Measurements from ENCODE around the gene ABLIM2. TPM values are rescaled to one million over a fixed set of nuclear protein-coding genes. Genes with fewer than 3 reads are reported as not detected.

Gene ABLIM2
- total RNA-seq, 1 donor from 2014 or later, result 5.2 TPM

DNA sequence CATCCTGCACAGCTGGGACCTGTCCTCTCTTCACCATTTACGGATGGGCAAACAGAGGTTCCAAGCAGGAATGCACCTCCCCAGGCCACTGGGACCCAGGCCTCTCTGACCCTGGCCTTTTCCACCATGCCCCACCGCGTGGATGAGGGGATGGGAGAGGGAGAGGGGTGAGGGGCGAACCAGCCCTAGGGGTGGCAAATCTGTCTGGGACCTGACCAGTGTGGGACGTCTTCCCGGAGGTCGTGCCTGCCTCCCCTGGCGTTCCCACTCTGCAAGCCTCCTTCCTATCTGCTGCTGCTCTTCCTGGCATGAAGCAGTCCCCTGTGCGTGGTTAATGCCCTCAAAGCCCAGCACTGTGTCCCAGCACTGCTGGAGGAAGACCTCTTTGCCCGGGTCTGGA lies 35.9 kb downstream of the ABLIM2 start:
- no peak for DNase-seq (ENCODE audit: low read depth in 2 of 2)

DNA sequence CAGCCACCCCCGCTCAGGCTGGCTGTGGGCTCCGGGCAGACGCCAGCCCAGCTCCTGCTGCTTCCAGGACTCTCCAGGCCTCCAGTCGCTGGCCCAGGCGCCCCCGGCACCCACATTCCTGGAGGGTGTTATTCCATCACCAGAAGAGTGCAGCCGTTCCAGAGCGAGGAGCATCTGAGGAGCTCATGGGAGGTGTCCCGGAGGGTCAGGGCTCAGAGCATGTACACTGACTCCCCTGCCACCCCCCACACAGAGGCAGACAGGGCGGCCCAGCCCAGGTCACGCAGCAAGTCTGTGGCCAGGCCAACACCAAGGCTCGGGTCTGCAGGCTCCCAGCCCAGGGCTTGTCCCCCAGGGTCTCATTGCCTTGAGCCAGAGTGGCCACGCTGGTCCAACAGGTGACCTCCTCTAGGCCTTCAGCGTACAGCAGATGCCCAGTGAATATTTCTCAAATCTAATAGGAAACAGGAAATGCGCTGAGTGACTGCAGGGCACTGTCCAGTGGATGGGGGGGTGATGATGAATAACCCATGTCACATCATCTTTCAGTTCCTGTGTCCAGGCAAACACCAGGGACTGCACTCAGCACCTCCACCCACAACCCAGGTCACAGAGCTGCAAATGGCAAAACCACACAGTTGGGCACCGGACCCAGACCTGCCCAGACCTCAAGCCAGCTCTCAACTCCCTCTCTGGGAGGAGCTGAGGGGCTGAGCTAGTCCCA lies 37.2 kb downstream of the ABLIM2 start:
- DNase-seq (ENCODE audit: low read depth in 2 of 2), result no peak

DNA sequence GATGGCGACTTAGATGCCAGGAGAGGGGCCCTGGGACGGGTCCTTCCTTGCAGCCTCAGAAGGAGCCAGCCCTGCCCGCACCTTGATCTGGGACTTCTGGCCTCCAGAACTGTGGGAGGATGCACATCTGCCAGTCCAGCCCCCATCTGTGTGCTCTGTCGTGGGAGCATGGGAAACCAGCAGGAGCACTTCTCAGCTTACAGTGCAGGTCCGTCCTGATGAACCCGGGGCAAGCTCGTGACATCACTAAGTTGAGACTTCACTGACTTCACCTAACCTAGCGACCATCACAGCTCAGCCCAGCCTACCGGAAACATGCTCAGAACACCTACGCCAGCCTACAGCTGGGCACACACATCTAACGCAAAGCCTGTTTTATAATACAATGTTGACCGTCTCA lies 38.1 kb downstream of the ABLIM2 start:
- DNase-seq (ENCODE audit: low read depth in 2 of 2), result no peak

DNA sequence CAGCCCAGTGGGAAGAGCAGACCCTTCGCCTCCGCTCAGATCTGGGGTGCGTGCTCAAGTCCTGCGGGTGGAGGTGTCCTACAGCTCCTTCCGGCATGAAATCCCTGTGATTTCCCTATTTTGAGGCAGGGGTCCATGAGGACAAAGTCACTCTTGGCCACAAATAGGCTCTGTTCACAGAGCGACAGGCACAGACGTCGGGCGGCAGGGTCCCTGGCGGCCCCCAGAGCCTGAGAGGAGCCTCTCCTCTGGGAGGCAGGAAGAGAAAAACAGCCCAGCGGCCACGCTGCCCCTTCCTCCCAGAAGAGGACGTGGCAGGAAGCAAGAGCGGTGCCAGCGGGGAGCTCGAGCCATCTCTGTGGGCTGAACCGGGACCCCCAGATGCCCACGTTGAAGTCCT lies 38.7 kb downstream of the ABLIM2 start:
- DNase-seq (ENCODE audit: low read depth in 2 of 2), result no peak

DNA sequence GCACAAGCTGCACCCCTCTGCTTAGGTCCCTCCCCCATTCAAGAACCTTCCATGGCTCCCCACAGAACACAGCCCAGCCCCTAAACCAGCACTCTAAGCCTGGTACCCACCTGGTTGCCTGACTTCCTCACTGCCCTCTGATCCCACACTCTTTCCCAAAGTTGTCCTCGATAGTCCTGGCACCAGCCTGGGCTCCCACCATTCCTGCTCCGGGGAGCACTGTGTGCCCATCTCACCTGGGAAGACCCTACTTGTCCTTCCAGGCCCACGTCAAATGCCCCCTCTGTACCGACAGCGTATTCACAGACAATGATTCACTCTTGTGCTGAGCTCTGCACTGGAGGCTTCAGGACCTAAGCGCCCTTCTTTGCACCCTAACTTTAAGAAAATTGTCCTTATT lies 40.1 kb downstream of the ABLIM2 start:
- no peak for DNase-seq (ENCODE audit: low read depth in 2 of 2)

DNA sequence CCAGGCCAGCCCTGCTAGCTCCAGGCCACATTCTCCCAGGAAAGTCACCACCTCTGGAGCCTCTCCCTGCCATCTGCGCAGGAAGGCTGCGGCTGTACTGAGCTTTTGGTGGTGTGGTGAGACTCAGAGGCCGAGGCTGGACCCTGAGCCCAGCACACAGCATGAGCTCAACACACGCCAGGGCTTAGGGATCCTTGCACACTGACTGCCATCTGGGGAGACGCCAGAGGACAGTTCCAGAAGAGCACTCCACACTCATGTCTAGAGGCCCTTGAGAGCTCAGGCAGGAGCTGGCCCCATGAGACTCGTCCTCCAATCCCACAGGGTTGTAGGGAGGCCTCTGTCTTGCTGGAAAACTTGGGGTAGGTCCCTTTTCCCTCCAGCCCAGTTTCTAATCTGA lies 40.6 kb downstream of the ABLIM2 start:
- DNase-seq (ENCODE audit: low read depth in 2 of 2), result no peak

DNA sequence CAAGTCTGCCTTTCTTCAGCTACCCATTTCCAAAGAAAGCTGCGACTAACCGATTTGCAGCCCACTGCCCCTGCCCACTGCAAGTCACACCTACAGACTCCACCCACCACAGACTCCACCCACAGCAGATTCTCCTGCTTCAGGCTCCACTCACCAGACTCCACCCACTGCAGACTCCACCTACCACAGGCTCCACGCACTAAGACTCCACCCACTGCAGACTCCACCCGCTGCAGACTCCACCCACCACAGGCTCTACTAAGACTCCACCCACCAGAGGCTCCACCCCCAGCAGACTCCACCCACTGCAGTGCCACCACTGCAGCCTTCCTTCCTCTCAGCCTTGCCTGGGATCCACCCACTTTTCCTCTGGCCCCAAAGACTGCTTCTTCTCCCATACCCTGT lies 41.3 kb downstream of the ABLIM2 start:
- peak; percentile 65 to 70 for DNase-seq (ENCODE audit: low read depth in 2 of 2)

DNA sequence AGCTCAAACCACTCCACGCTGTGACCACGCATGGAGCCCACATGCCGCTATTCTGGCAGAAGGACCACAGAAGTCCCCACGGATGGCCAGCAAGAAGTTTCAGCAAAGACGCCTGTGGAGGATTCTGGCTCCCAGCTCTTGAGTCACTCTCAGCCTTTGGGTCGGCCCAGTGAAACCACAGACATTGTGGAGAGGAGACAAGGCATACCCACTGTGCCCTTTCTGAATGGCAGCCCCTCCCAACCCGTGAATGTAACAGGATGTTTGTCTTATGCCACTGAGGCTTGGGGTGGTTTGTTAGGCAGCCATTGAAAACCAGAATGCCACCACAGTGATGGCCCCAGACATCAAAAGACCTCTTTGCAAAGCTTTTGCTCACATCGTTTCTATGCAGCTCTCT lies 42.7 kb downstream of the ABLIM2 start:
- no peak for DNase-seq (ENCODE audit: low read depth in 2 of 2)

DNA sequence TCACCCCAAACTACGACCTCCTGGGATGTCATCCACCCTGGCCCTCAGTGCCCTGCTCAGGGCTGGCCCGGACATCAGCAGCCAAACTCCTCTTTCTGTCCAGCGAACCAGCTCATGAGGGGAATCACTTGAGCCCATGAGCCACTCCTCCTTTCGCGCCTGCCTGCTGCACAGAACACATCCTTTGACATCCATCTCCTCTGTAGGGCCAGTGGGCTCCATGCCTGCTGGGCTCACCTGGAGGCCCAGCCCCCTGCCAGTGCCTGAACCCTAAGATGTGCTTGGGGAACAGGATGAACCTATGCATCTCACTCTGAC lies 43.5 kb downstream of the ABLIM2 start:
- DNase-seq (ENCODE audit: low read depth in 2 of 2), result no peak

DNA sequence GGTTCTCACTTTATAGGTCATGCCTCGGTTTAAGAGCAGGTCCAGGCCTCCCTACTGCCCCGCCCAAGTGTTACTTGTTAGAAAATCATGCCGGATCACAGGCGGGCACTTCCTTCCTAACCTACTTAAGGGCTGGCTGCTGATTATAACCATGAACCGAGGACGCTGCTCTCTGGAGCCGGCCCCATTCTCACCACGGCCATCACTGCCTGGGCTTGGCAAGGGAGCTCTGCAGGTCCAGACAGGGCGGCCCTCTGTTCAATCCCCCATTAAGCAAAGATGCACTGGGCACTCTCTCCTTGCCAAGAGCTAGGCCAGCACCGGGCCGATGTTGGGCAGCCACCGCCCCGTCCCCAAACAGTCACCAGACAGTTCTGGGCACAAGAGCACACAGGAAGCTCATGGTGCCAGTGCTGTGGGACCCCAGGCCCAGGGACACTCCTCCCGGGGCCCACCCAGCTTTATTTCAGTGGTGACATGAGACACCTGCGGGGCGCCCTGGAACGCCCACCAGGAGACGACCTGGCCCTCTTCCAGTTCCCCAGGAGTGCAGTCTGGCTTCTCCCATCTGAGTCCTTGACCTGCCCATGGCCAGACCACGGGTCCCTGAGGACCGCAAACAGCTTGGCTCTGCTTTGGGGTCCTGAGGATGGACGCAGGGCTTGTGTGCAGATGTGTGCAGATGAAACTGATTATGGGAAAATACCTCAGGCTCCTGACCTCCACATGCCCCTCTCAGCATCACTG lies 44.0 kb downstream of the ABLIM2 start:
- DNase-seq (ENCODE audit: low read depth in 2 of 2), result no peak

DNA sequence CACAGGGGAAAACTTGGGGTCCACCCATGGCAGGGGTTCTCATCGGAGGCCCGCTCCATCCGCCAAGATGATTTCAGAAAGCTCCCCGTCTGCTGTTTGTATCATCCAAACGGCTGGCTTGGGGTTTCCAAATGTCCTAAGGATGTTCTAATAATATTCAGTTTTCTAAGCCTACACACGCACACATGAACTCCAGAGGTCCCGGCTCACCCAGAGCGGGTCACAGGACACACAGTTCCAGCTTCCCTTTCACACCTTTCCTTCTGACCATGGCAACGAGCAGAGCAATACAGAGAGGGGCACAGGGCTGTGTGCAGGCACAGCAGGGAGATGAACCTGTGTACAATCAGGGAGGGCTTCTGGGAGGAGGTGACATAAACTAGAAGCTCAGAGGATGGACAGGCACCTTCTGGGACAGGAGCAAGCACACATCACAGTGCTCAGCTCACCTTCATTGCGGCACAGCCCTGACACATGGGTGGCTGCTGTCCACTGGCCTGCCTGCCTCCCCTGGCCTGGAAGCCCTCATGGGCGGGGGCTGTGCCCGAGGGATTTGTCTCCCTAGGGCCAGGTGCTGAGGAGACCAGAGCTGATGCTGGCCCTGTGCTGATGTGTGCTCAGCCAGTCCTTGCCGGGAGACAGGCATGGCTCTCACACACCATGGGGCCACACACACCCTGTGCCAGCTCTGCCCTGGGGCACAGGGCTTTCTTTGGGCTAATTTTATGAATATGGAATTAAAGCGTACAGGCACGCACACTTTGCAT lies 44.8 kb downstream of the ABLIM2 start:
- DNase-seq (ENCODE audit: low read depth in 2 of 2), result no peak

DNA sequence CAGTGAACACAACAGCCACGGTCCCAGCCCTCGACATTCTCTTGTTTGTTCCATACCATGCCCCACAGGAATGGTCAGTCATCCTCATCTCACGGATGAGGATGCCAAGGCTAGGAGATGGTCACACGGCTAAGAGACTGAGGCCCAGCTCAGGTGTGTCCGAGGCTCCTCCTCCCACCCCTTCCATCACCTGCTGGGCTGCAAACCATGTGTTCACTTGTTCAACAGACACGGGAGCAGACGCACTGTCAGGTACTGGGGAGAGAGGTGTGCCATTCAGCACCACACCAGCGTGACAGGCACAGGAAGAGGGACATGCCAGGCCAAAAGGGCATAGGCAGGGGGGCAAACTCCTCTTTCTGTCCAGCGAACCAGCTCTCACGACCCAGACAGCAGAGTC lies 45.9 kb downstream of the ABLIM2 start:
- DNase-seq (ENCODE audit: low read depth in 2 of 2), result no peak

DNA sequence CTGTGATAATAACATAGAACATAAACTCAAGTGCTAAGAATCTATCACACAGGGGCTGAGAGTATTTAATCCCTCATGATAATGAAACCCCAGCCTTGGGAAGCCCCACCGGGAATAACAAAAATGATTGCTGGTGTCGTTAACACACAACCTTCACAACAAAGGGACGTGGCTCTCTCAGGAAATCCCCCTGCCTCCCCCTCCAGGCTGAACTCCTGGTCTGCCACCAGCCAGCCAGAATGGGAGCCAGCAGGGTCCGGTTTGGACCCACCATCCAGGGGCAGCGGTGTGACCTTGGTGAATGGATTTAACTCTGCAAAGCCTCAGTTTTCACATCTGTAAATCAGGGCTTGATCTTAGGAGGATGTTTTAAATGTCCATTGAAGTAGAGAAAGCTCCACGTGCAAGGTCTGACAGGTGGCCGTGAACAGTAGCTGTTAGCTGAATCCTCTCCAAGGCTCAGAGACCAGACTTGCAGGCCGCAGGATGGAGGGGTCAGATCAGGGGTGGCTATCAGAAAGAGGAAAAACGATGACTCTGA lies 46.5 kb downstream of the ABLIM2 start:
- DNase-seq (ENCODE audit: low read depth in 2 of 2), result no peak

DNA sequence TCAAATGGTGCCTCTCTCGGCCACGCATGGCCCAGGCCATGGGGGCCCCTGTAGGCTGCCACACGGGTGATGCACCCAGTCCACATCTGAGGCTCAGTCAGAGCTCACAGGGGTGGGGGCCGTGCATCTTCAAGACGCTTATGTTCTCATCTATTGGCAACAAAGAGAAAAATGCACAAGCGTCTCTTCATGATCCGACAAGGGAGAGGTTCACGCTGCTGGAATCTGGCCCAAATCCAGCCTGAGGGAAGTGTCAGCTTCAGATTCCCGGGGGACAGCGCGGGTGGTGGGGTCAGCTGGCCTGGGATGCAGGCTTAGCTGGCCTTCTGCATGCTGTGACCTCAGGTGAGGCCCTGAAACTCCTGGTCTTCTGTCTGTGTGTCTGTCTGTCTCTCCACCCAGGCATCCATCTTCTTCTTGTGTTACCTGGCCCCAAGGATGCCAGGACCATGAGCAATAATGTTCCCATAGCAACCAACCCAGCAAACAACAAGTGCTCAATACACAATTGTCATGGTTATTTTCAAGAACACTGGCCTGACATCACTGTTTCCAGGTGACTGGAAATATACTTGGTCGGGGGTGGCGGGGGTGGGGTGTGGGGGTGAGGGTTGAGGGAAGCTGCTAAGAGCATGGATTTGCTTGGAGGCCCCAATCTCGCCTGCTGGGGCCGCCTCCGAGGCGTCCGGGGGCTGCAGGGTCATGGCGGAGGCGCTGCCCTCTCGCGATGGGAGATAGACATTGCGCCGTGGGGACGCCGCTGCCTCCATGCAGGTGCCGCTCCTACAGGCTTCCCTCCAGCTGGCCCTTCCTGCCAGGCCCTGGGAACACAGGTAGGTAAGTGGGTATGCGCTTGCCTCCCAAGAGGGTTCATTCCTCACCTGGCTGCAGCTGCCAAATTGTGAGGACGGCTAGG lies 48.3 kb downstream of the ABLIM2 start:
- peak in 1 of 2 donors; percentile 53 for DNase-seq (ENCODE audit: low read depth in 2 of 2)

DNA sequence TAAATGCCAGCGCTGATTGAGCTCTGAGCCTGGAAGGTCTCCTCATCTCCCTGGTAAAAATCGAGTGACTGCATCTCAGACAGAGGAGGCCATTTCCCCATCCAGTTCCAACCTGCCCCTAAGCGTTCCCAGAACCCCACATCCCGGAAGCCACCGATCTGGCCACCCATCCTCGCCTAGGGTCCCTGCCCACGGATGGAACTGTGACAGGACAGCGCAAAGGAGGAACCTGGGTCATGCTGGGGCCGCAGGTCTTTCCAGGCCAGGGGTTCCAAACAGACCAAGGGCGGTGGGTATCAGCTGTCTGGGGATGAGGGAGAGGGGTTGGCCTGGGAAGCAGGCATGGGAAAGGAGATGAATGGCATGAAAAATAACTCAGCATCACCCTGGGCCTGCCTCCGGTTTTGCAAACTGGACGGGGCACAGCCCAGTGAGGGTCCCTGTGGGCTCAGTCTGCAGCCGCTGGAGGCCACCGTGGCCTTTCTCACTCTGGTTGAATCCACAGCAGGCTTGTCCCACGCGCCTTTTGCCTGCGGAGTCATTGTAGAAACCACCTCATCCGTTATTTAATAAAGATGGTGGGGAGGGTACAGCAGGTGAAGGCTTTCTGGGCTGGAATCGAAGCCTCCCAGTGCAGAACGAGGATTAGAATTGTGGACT lies 49.1 kb downstream of the ABLIM2 start:
- DNase-seq (ENCODE audit: low read depth in 2 of 2), result no peak

DNA sequence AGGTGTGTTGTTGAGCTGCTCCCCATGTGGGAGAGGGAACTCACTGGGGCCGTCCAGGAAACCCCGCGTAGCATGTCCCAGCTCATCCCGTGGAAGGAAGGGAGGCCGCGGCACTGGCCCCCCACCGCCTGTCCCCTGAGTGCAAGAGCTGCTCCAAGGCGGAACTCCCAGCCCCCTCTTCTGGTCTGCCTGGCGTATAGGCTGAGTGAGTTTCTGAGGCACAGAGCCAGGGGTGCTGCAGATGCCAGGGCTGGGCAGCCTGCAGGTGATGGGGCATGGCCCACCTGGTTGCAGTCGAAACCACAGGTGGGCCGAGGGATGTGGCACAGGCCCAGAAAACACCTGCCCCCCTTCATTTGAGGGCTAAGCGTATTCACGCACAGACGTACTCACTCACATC lies 49.6 kb downstream of the ABLIM2 start:
- no peak for DNase-seq (ENCODE audit: low read depth in 2 of 2)

DNA sequence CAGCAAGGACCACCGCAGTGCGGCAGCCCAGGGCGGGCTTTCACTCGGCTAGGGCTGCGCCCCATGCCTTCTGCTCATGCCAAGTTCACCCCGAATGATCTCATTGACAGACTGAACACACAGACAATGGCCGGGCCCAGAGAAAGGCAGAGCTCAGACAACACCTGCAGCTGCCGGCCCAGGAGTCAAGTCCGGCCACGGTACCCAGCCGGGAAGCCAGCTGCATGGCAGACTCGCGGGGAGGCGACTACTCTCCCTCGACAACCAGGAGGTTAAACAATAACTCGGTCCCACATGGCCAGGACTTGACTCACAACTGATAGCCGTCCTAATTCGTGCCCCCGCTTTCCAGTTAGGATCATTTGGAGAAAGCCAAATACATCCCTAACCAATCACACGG lies 50.4 kb downstream of the ABLIM2 start:
- DNase-seq (ENCODE audit: low read depth in 2 of 2), result no peak

DNA sequence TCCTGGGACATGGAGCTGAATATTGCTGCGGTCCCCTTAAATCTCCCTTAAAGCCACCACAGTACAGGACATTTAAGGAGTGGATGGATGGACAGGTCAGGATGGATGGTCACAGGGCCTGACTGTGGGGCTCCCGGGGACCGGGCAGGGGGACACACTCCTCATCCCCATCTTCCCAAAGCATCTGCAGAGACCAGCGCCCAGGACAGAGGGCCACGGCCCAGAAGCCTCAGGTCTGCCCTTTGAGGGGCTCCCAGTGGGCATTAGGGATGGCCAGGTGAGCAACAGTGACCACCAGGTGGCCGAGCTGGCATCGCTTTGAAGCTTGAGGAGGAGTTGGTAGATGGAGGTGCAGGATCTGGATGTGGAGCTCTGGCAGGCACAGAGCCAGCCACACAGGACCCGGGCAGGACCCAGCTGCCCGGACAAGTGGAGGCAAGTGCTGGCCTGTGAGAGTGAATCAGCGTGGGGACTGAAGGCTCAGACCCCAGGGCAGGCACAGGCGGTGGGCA lies 51.4 kb downstream of the ABLIM2 start:
- no peak for DNase-seq (ENCODE audit: low read depth in 2 of 2)

DNA sequence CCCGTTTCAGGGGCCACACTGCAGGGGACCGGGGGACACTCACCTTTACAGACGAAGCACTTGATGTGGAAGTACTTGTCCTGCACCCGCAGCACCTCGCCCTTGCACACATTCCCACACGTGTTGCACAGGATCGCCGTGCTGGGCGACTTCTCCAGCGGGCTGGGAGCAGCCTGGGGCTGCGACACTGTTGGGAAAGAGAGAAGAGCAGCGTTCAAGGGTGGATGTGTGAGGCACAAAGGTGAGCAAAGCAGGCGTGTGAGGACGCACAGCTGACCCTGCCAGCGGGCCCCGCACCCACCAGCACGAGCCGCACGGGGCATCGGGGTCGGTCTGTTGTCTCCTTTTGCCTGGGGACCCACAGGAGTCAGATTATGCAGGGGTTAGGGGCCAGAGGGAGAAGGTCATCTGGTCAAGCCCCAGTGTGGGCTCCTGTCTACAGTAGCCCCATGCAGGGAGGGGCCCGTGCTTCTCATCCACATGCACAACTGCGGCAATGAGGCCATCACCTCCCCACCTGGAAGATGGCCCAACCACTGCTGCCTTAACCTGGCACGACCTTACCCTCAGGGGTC lies 52.1 kb downstream of the ABLIM2 start:
- DNase-seq (ENCODE audit: low read depth in 2 of 2), result no peak

Measured in lung microvascular endothelial cell (primary cell).